Measurements from ENCODE around the gene MYO7B.

MYO7B gene

GRCh38 chr2:127681288-127681804 is 145.9 kb downstream of the MYO7B start:
- no peak overlapping the region for H3K4me3 ChIP-seq (ENCODE audit: low read depth, low read length)
- TF ChIP-seq CTCF (IDR thresholded peaks at IDR 0.05; ENCODE audit: control insufficient read depth, extremely low read depth, insufficient read depth) = no peak
- DNase-seq (ENCODE audit: low read depth) = no peak

GRCh38 chr2:127681976-127682857 is 146.7 kb downstream of the MYO7B start:
- no peak for DNase-seq (ENCODE audit: low read depth)
- TF ChIP-seq CTCF (IDR thresholded peaks at IDR 0.05; ENCODE audit: control insufficient read depth, extremely low read depth, insufficient read depth) = no peak
- H3K4me3 ChIP-seq (ENCODE audit: low read depth, low read length) = no peak overlapping the region

GRCh38 chr2:127683056-127683455 is 147.6 kb downstream of the MYO7B start:
- DNase-seq (ENCODE audit: low read depth) = no peak
- H3K4me3 ChIP-seq (ENCODE audit: low read depth, low read length) = no peak overlapping the region

GRCh38 chr2:127683757-127684156 is 148.3 kb downstream of the MYO7B start:
- TF ChIP-seq CTCF (IDR thresholded peaks at IDR 0.05; ENCODE audit: control insufficient read depth, extremely low read depth, insufficient read depth) = no peak
- no peak for DNase-seq (ENCODE audit: low read depth)
- H3K4me3 ChIP-seq (ENCODE audit: low read depth, low read length) = no peak overlapping the region

More at GRCh38 chr2:127683056-127683455, 147.6 kb downstream of the MYO7B start:
- no peak for TF ChIP-seq CTCF (IDR thresholded peaks at IDR 0.05; ENCODE audit: control insufficient read depth, extremely low read depth, insufficient read depth)

GRCh38 chr2:127685410-127686080 is 150.1 kb downstream of the MYO7B start:
- no peak for TF ChIP-seq CTCF (IDR thresholded peaks at IDR 0.05; ENCODE audit: control insufficient read depth, extremely low read depth, insufficient read depth)
- no peak for DNase-seq (ENCODE audit: low read depth)

More at GRCh38 chr2:127685410-127686080, 150.1 kb downstream of the MYO7B start:
- no peak overlapping the region for H3K4me3 ChIP-seq (ENCODE audit: low read depth, low read length)

Data from LNCaP clone FGC (cell line).